ENCODE results near the gene WDR82. TPM values are rescaled to one million over a fixed set of nuclear protein-coding genes. Genes with fewer than 3 reads are reported as not detected.
A peak's percentile ranks its signal among the peaks of the same experiment; 100 is the strongest.

WDR82 gene
- total and polyA plus RNA-seq, 8 donors, result 60.2 to 124 (median 108) TPM

GRCh38 chr3:52238193-52238760 lies 40.2 kb downstream of the WDR82 start:
- TF ChIP-seq, protein P1, sequence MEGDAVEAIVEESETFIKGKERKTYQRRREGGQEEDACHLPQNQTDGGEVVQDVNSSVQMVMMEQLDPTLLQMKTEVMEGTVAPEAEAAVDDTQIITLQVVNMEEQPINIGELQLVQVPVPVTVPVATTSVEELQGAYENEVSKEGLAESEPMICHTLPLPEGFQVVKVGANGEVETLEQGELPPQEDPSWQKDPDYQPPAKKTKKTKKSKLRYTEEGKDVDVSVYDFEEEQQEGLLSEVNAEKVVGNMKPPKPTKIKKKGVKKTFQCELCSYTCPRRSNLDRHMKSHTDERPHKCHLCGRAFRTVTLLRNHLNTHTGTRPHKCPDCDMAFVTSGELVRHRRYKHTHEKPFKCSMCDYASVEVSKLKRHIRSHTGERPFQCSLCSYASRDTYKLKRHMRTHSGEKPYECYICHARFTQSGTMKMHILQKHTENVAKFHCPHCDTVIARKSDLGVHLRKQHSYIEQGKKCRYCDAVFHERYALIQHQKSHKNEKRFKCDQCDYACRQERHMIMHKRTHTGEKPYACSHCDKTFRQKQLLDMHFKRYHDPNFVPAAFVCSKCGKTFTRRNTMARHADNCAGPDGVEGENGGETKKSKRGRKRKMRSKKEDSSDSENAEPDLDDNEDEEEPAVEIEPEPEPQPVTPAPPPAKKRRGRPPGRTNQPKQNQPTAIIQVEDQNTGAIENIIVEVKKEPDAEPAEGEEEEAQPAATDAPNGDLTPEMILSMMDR (IDR thresholded peaks at IDR 0.05), result no peak
- H3K4me3 ChIP-seq, result peak overlapping the region; percentile 92 to 94
- H3K27ac ChIP-seq, result peak overlapping the region; percentile 87 to 90
- H3K4me1 ChIP-seq, result peaks cover 28 to 70% of the 10 kb centered on the region in 2 donors
- ATAC-seq (peak; percentile 5), DNase-seq (peak in 1 of 4 donors; percentile 50)
- intact Hi-C loops (cut with DNase I), result loop anchor here in 1 of 2 donors (10.0 kb wide), 1 partner anchor 207 kb away; the partner anchor contains the start of gene SEMA3G
- H3K9me3 ChIP-seq, result no peaks in the 10 kb centered on the region
- H3K27me3 ChIP-seq, result no peaks in the 10 kb centered on the region
- peaks cover 0 to 21% of the 10 kb centered on the region in 2 donors for H3K36me3 ChIP-seq

DNA sequence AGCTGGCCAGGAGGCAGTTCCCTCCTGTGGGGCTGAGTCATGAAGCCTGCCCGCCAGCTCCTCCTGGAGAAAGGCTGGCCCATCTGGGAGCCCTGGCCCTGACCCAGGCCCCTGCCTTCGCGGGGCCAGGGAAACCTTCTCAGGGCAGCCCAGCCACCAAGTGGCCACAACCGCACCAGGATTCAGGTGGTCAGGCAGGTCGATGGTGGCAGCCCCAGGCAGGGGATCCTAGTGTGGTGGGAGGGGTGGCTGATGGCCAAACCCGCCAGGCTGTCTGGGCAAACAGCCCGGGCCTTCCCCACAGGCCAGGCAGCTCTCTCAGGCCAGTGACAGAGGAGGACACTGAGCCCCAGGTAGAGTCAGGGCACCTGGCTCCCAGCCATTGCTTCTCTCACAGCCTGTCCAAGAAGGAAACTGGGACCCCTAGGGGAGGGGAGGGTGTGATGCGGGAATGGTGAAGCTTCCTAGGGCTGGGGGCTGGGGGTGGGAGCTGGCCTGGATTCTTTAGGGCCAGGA lies 40.7 kb downstream of the WDR82 start:
- ATAC-seq (peak; percentile 74), DNase-seq (peak in 2 of 4 donors; percentile 89 to 93)
- TF ChIP-seq, protein P1 (IDR thresholded peaks at IDR 0.05), result no peak
- Histone ChIP-seq H3K27me3 (no peaks in the 10 kb centered on the region), H3K9me3 (no peaks in the 10 kb centered on the region), H3K4me1 (peaks cover 28 to 72% of the 10 kb centered on the region in 2 donors), H3K36me3 (peaks cover 0 to 26% of the 10 kb centered on the region in 2 donors), H3K4me3 (peak overlapping the region; percentile 10 to 92), H3K27ac (peak overlapping the region; percentile 87 to 90)
- intact Hi-C loops (cut with DNase I), result loop anchor here in 1 of 2 donors (10.0 kb wide), 1 partner anchor 207 kb away; the partner anchor contains the start of gene SEMA3G

GRCh38 chr3:52237006-52237656 lies 41.3 kb downstream of the WDR82 start:
- H3K27ac ChIP-seq, result peak overlapping the region; percentile 87 to 90
- TF ChIP-seq, protein P1 (IDR thresholded peaks at IDR 0.05), result no peak
- intact Hi-C loops (cut with DNase I), result loop anchor here in 1 of 2 donors (10.0 kb wide), 1 partner anchor 208 kb away; the partner anchor contains the start of gene SEMA3G
- H3K9me3 ChIP-seq, result no peaks in the 10 kb centered on the region
- H3K4me3 ChIP-seq, result peak overlapping the region; percentile 10 to 92
- peaks cover 0 to 32% of the 10 kb centered on the region in 2 donors for H3K36me3 ChIP-seq
- no peaks in the 10 kb centered on the region for H3K27me3 ChIP-seq
- peak in 1 of 4 donors; percentile 33 for DNase-seq
- no peak for ATAC-seq
- peaks cover 28 to 73% of the 10 kb centered on the region in 2 donors for H3K4me1 ChIP-seq

- peak overlapping the region in 1 of 2 donors; percentile 87 for H3K27ac ChIP-seq
- ATAC-seq (no peak), DNase-seq (peak in 1 of 4 donors; percentile 32)
- H3K27me3 ChIP-seq, result no peaks in the 10 kb centered on the region
- TF ChIP-seq, protein P1 (IDR thresholded peaks at IDR 0.05), result no peak
- intact Hi-C loops (cut with DNase I), result loop anchor here in 1 of 2 donors (10.0 kb wide), 1 partner anchor 208 kb away; the partner anchor contains the start of gene SEMA3G
- no peaks in the 10 kb centered on the region for H3K9me3 ChIP-seq
- peaks cover 28 to 80% of the 10 kb centered on the region in 2 donors for H3K4me1 ChIP-seq
- peaks cover 0 to 39% of the 10 kb centered on the region in 2 donors for H3K36me3 ChIP-seq
- H3K4me3 ChIP-seq, result peak overlapping the region in 1 of 2 donors; percentile 92
Observed at GRCh38 chr3:52236424-52236886, 42.0 kb downstream of the WDR82 start.

Data from left lung (tissue), 10 donors.